ENCODE data around the gene FKBP3. TPM values are rescaled to one million over a fixed set of nuclear protein-coding genes. Genes with fewer than 3 reads are reported as not detected.

Gene FKBP3
- total and polyA plus RNA-seq, 2 of the 8 experiments (the other 6 are each of a cell fraction or from before 2014, with no cell fraction given): 36.0 to 149 TPM

GRCh38 chr14:45089813-45090212, 44.5 kb downstream of the FKBP3 start (continued):
- TF ChIP-seq CREB1 (IDR thresholded peaks at IDR 0.05): no peak

All from H1 (cell line).